NCI-H2107 treated with DMSO at 0.1 percent for 48 hours (cell line): ENCODE measurements around the gene OSM.

Experiments used
- DNase-seq: peaks from one replicate; lab custom pipeline; 2025; ENCODE audit not compliant: unreplicated experiment; lab: John Stamatoyannopoulos, UW

OSM gene

GRCh38 chr22:30297991-30298701 lies 31.5 kb upstream of the OSM start:
- no peak for DNase-seq

- no peak for DNase-seq
These were observed 30.8 kb upstream of the OSM start for GRCh38 chr22:30297276-30297990.

DNA sequence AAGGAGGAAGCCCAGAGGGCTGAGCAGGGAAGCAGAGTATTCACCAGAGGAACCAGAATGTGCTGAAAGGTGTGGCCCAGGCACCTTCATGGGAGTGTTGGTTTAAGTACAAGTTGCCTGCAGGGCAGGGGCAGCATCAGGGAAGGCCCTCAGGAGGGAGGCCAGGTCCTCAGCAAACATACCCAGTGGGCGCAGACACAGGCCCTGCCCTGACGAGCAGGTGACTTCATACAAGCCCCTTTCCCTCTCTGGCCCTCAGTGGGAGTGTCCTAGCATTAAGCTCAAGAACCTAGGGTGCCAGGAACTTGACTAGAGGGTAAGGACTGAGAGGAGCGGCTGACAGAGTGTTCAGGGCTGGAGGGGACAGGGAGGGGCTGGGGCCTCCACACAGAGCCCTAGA lies 30.2 kb upstream of the OSM start:
- no peak for DNase-seq

DNA sequence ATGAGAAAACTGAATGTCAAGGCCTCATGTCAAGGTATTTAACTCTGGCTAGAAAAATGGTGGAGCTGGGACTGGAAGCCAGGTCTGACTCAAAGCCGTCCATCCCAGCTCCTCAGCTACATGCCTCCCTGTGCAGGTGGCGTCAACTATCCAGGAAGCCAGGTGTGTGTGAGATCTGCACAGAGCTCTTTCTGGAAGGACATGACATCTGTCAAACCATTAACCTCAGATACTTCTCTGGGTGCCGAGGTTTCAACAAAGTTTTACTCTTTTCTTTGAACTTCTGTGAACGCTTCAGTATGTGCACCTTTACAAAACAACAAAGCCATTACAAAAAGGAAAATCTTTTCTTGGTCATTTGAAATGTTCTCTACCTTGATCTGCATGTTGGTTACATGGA lies 29.7 kb upstream of the OSM start:
- DNase-seq: no peak

GRCh38 chr22:30295576-30295975 lies 28.9 kb upstream of the OSM start:
- no peak for DNase-seq

DNA sequence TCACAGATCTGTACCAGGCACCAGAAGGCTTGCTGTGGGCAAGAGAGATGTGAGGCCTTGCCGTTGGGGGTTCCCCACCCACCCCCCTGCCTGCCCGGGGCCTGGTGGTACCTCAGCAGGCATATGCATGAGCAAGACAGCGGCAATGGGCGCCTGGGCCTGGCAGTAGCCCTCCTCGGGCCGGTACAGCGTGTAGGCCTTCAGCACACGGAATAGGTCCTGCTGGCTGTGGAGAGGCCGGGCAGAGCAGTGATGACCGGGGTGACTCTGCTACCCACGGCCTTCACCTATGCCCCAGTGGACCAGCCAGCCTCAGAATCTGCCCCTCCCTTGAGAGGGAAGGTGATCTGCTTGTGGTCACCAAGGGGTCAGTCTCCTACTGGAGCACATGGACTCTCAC lies 28.2 kb upstream of the OSM start:
- DNase-seq: no peak

DNA sequence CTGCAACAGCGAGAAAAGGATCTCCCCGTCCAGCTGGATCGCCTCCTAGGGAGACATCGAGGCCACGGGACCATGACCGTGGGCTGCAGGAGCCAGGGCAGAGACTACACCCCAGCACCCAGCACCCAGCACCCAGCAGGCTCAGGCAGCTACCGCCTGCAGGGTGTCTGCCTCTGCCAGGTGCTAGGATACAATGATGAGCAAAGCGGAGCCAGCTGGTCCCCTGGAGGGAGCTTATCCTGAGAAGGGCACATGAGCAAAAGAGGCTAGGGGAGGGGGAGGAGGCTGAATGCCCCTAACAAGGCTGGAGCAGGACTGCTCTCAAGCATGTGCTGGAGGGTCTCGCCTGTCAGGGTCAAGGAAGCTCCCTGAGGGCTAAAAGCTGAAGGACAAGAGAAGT lies 27.4 kb upstream of the OSM start:
- peak; percentile 21 for DNase-seq

GRCh38 chr22:30293026-30293425 lies 26.4 kb upstream of the OSM start:
- DNase-seq: no peak

DNA sequence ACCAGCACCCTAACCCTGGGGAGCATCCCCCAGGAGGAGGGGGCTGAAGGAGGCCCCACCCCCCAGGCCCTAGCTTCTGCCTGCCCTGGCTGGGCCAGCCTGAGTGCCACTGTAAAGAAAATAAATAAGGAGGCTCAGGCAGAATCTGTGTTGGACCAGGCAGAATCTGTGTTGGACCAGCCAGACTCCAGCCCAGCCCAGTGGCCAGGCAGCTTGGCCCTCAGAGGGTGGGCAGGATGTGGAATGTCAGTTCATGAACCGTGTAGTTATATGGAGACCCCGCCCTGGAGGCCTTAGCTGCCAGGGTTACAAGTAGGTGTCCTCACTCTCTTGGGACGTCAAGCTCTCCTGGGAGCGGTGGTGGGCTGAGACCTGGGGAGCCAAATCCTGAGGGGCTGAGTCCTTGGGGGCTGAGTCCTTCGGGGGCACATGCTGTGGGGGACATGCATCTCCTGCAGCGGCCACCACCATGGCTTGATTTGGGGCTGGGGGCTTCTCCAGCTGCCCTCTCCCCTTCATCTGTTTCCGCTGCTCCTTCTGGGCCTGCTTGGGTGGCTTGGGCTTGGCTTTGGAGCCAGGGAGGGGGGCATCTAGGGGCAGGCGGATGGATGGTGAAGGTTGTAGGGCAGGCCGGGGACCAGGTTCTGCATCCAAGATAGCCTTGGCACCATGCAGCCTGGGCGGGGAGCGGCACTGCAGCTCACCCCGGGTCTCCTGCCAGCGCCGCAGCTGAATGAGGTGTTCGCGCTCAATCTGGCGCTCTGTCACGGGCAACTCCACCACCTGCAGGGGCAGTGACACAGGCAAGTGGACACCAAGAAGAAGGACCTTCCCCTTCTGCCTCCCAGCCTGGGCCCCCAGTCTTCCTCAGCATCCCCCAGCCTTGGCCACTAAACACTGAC lies 25.7 kb upstream of the OSM start:
- no peak for DNase-seq

- DNase-seq: no peak
These were observed 24.6 kb upstream of the OSM start for GRCh38 chr22:30291058-30291892.

- DNase-seq: no peak
These were observed 23.8 kb upstream of the OSM start for GRCh38 chr22:30290342-30291057.

- no peak for DNase-seq
These were observed 23.3 kb upstream of the OSM start for GRCh38 chr22:30289980-30290313.

DNA sequence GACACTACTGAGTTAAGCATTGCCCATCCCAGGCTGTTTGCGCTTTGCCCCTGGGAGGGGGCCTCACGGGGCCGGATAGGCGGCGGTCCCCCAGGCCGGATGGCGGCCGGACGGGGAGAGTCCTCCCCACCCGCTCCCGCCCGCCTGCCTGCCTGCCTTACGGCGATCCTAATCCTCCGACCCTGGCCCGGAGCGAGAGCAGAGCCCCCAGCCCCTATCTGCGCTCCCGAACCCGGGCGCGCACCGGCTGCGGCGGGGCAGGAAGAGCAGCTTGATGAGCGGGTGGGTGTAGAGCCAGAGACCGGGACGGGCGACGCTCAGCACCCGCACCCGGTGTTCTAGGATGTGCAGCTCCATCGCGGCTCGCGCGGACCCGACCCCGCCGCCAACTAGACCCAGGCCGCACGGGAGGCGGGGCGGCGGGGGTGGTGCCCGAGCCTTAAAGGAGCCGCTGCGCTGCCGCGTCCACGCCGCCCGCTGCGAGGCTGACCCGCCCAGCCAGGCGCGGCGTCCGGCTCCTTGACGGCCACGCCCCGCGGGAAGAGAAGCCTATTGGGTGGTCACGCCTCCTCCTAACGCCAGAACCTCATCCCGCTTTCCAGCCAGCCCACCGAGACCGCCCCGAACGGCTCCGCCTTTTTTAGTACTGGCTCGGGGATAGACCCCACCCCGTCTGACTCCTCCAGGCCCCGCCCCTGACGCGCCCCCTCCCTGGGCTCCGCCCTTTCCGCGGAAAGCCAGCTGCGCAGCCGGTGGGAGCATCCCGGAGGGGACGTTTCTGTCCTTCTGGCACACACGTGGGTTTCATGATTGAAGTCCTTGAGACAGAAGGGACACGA lies 22.7 kb upstream of the OSM start, which contains the start of gene CASTOR1:
Gene CASTOR1 (minus strand): TSS at position 365 of the 839 bp plus-strand sequence. CDS start 8 bp downstream, at position 357.
- peak; percentile 71 for DNase-seq

DNA sequence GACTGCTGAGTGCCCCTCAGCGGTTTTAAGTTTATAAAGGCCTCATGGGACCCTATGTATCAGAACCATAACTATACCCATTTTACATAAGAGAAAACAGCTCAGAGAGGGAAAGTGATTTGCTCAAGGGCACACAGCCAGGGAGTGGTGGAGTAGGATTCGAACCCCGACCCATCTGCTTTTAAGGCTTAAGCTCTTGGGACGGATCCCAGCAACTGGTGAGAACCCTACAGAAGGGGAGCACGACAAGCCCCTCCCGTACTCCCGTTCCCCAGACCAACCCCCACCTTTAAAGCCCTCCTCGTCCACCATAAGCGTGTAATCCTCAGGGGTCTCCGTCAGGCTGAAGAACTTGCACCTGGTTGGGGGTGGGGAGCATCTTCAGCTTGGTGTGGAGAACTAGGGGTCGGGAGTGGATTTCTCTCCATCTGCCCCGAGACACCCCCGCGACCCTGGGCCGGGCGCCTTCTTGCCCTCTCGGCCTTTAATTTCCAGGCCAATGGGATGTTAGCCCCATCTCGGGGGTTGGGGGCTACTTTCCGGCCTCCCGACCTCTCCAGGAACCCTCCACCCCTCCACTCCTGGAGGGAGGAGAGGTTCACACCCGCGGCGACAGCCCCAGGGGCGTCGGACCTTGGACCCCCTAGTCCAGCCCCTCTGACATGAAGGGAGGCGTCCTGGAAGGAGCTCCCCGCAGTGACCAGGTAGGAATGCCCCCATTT lies 21.9 kb upstream of the OSM start:
- DNase-seq: no peak

- DNase-seq: peak; percentile 33
These were observed 21.2 kb upstream of the OSM start for GRCh38 chr22:30287648-30288418.

GRCh38 chr22:30286813-30287647 lies 20.4 kb upstream of the OSM start:
- no peak for DNase-seq

DNA sequence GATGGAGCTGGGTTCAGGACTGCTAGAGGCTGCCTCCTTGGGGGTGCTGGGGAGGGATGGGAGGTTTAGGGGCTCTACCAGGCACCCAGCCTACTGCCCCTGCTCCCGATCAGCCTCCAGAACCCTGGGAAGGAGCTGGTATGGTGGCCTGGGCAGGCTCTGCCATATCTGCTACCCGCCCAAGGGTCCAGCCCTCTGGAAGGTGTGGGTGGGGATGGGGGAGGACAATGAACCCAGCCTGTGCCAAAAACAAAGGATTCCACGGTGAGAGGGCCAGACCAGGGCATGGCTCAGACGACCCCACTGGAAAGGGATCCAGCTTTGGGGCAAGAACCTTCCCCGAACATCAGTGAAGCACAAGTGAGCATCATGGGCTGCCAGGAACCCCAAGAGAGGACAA lies 19.7 kb upstream of the OSM start:
- DNase-seq: no peak
